Stimulated activated CD8-positive, alpha-beta memory T cell treated with anti-CD3 and anti-CD28 coated beads, Interleukin-12 subunit alpha, Interleukin-12 subunit beta, amount 100 ng/mL, for 24 hours (primary cell): Measurements from ENCODE around the gene HAND2.

Experiments
- DNase-seq: peaks from one replicate; pipeline ENCODE4 v3.0.0-alpha.2; 2020; ENCODE audit errors: extremely low read depth

The HAND2 gene

GRCh38 chr4:173478201-173478912, 51.7 kb downstream of the HAND2 start:
- no peak for DNase-seq

DNA sequence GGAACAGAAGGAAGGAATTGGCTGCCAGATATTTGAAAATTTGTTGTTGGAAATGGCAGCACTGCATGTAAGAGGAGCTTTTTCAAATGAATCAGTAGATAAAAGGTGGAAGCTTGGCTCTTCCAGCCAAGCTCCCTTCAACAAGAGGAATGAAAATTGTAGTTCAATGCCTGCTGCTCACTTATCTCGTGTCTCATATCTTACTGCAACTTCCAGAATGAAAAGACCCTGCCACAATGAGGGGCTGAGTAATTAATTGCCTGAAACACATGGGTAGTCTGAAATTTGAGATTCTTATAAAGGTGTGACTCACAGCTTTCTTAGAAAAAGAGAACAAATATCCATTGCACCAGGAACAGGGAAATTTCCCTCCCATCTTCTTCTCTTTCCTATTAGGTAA, 53.0 kb downstream of the HAND2 start:
- no peak for DNase-seq
